ENCODE results near the gene ASTN2. TPM values are rescaled to one million over a fixed set of nuclear protein-coding genes. Genes with fewer than 3 reads are reported as not detected.

ASTN2 gene
- total RNA-seq, 1 experiment from 2014 or later: 4.8 TPM

- no peak overlapping the region for H3K9ac ChIP-seq (ENCODE audit: low read length)
- H3K79me2 ChIP-seq (ENCODE audit: insufficient read depth, low read length): no peaks in the 10 kb centered on the region
- no peaks in the 10 kb centered on the region for H3K9me2 ChIP-seq (ENCODE audit: insufficient read depth)
- no peak overlapping the region for H2AFZ ChIP-seq (ENCODE audit: low read depth, low read length, poor library complexity, severe bottlenecking)
- peaks cover 0 to 3% of the 10 kb centered on the region in 2 experiments; a peak in 1 of 4 replicates for H3K4me1 ChIP-seq (ENCODE audit: control insufficient read depth in 1 of 2, insufficient read depth in 2 of 2, low read length in 2 of 2)
- ChIA-PET POLR2A (no interaction called here), CTCF (no interaction called here), RAD21 (ENCODE audit: low non-redundant PET in 1 of 2, low total read pairs in 2 of 2, uncharacterized antibody in 2 of 2, unreplicated experiment in 2 of 2) (no interaction called here)
- no peaks in the 10 kb centered on the region for H3K36me3 ChIP-seq (ENCODE audit: control insufficient read depth in 1 of 2, insufficient read depth in 2 of 2, low read length in 2 of 2)
- H3K4me3 ChIP-seq (replicated peaks in 1 of 2; ENCODE audit: low read depth in 1 of 2, low read length in 2 of 2): no peak overlapping the region
- TF ChIP-seq CEBPB (IDR thresholded peaks at IDR 0.05; ENCODE audit: low read depth) (no peak), ZBTB33 (IDR thresholded peaks at IDR 0.05; ENCODE audit: extremely low read depth, insufficient replicate concordance, low read length) (no peak), TCF7L2 (IDR thresholded peaks at IDR 0.05; ENCODE audit: borderline replicate concordance, extremely low read depth, insufficient read depth, insufficient read length) (no peak), ZFX (IDR thresholded peaks at IDR 0.05) (no peak), MAX (IDR thresholded peaks at IDR 0.05) (no peak), ELF1 (IDR thresholded peaks at IDR 0.05; ENCODE audit: borderline replicate concordance, low read depth) (no peak), FOSL1 (IDR thresholded peaks at IDR 0.05; ENCODE audit: low read depth) (no peak), CBX3 (IDR thresholded peaks at IDR 0.05; ENCODE audit: low read depth) (no peak), EZH2 (IDR thresholded peaks at IDR 0.05) (no peak), SP1 (IDR thresholded peaks at IDR 0.05; ENCODE audit: low read depth) (no peak), POLR2A (IDR thresholded peaks at IDR 0.05; ENCODE audit: borderline replicate concordance, extremely low read depth, insufficient read depth, insufficient read length) (no peak), REST (IDR thresholded peaks at IDR 0.05; ENCODE audit: low read depth) (no peak), EGR1 (IDR thresholded peaks at IDR 0.05; ENCODE audit: low read depth) (no peak), RAD21 (IDR thresholded peaks at IDR 0.05; ENCODE audit: low read depth) (no peak), SRF (IDR thresholded peaks at IDR 0.05; ENCODE audit: low read depth) (no peak), ATF3 (IDR thresholded peaks at IDR 0.05) (no peak), YY1 (IDR thresholded peaks at IDR 0.05; ENCODE audit: extremely low read depth, insufficient replicate concordance, low read depth, low read length) (no peak)
- DNase-seq (ENCODE audit: low read depth, low spot score): no peak
- H3K4me2 ChIP-seq (ENCODE audit: low read length): no peak overlapping the region
- H4K20me1 ChIP-seq (ENCODE audit: insufficient read depth): no peaks in the 10 kb centered on the region
- ATAC-seq: no peak
- BruUV-seq (replicated peaks): no TSS peak
- no peaks in the 10 kb centered on the region for H3K9me3 ChIP-seq (ENCODE audit: control insufficient read depth in 1 of 2, insufficient read depth in 1 of 2, low read depth in 1 of 2, low read length in 2 of 2)
- peaks cover 13% of the 10 kb centered on the region; the same call in 1 of the 2 replicates for H3K27me3 ChIP-seq (ENCODE audit: insufficient read depth, low read length)
- H3K27ac ChIP-seq (ENCODE audit: low read depth, low read length): no peak overlapping the region
- intact Hi-C loops (cut with micrococcal nuclease): no loop called here
Observed at GRCh38 chr9:116913536-116913935, 501.3 kb downstream of the ASTN2 start.
